Amniotic stem cell (primary cell): ENCODE results near the gene URM1.

Experiments used
- DNase-seq: peaks from one replicate; lab custom pipeline; 2025; lab: John Stamatoyannopoulos, UW

The URM1 gene

DNA sequence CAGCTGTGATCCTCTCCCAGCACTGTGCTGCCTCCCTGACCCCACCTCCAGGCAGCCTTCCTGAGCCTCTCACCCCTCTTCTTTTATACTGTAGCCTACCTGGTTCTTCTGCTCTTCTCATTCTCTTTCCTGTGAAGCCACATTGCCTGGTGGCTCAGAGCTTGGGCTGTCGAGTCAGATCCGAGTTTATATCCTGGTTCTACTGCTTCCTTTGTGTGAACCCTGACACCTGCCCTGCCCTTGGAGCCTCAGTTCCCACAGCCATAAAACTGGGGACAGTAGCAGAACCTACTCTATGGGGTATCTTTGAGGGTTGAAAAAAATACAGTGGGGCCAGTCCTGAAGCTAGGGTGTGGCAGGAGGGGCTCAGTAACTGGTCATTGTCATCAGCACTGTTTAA is 22.0 kb upstream of the URM1 start:
- DNase-seq = no peak

DNA sequence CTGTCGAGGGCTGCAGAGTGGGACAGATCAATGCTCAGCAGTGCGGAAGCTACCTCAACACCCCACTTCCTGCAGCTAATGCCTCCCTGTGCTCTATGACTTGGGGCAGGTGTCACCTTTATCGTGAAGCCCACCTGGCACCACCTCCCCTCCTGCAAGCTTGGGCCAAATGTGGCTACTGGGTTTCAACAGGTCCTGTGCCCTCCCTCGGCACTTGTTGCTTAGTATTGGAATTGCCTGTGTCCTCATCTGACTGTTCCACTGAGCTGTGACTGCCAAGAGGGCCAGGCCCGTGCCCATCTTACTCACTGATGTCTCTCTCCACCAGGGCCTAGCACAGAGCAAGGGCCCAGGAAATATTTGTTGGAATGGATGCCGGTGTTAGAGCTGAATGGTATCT is 21.4 kb upstream of the URM1 start:
- DNase-seq = no peak

DNA sequence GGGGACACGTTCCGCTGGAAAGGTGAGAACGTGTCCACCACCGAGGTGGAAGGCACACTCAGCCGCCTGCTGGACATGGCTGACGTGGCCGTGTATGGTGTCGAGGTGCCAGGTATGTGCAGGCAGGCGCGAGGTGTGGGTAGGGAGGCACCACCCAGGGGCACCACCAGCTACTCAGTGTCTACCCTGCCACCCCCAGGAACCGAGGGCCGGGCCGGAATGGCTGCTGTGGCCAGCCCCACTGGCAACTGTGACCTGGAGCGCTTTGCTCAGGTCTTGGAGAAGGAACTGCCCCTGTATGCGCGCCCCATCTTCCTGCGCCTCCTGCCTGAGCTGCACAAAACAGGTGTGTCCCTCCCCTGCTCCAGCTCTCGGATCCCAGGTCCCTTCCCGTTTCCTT is 15.7 kb upstream of the URM1 start:
- DNase-seq = no peak

DNA sequence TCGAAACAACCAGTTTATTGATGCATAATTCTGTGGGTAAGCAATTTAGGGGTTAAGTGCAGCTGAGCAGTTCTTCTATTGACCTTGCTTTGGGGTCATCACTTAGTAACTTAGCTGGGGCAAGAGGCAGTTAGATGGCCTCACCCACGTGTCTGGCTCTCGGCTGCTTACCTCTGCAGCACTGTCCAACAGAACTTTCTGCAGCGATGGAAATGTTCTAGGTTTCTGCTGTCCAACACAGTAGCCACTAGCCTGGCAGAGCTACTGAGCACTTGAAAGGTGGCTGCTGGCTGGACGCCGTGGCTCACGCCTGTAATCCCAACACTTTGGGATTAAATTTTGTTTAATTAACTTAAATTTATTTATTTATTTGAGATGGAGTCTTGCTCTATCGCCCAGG is 13.1 kb upstream of the URM1 start:
- no peak for DNase-seq

DNA sequence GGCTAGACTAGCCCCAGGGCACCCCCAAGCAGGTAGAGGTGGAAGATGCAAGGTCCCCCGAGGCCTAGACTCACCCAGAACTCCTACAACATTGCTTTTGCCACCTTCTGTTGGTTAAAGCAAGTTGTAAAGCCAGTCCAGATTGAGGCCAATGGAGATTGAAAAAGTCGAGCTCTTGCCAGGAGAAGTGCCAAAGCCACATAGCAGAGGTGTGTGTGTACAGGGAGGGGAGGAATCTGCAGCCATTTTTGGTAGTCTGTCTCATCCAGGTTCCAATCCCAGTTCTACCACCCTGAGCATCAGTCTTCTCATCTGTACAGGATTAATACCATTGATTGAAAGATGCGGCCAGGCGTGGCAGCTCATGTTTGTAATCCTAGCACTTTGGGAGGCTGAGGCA is 12.3 kb upstream of the URM1 start:
- no peak for DNase-seq

DNA sequence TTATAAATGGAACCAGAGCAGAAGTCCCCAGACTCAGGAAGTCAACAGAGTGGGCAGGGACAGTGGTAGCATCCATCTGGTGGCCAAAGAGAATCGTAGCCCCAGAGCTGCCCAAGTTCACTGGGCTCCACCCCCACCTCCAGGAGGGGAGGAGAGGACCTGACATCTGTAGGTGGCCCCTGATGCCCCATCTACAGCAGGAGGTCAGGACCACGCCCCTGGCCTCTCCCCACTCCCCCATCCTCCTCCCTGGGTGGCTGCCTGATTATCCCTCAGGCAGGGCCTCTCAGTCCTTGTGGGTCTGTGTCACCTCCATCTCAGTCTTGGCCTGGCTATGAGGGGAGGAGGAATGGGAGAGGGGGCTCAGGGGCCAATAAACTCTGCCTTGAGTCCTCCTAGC is 10.3 kb upstream of the URM1 start:
- DNase-seq = no peak

DNA sequence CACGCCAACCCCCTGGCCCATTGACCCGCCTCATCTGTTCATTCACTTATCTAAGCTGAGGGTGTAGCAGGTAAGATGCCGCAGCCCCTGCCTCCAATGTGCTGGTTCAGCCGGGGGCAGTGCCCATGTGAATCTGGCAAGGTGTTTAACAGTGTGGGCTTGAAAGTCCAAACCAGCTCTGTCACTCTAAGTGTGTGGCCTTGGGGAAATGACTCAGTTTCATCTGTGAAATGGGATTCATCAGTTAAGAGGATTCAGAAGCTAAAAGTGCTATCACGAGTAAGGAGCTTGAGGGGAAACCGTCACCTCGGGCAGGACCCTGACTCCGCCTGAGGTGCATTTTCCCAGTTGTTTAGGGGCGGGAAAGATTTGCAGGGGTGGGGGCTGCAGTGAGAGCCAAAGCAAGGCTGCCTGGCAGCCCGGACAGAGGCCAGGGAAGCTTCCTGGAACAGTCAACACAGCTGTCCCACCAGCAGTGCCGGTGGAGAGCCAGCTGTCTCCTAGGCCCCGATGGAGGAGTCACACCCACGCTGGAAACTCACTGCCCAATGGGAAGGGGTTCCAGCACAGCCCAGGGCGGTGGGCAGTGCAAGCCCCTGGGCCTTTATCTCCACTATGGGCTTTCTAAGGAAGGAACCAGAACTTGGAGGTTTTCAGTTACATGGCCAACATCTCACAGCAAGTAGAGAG is 9.7 kb upstream of the URM1 start:
- no peak for DNase-seq

DNA sequence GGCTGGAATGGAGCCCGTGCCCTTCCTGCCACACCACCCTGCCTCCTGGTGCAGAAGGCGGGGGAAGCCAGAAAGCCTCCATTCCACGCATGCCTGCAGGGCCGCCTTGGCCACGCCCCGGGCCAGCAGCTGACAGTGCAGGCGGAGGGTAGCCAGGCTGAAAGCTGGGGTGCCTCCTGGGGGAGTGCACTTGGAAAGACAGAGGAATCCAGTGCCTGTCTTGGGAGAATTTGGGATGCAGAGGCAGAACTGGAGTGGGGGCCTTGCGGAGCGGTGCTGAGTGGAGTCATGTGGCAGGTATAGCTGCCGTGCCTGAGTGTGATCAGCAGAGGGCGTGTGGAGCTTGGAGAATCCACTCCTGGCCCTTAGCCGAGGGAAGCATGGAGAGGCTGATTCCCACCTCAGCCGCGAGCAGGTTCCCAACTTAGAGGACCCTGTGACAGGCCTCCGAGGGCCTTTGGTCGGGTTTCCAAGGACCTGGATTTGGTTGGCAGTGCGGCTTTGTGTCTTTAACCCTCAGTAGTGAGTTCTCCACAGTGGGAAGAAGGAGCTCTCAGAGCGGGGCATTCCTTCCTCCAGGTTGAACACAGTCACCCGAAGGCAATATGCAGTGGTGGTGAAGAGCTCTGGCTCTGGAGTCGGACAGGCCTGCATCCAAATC is 9.1 kb upstream of the URM1 start:
- peak; percentile 84 for DNase-seq

DNA sequence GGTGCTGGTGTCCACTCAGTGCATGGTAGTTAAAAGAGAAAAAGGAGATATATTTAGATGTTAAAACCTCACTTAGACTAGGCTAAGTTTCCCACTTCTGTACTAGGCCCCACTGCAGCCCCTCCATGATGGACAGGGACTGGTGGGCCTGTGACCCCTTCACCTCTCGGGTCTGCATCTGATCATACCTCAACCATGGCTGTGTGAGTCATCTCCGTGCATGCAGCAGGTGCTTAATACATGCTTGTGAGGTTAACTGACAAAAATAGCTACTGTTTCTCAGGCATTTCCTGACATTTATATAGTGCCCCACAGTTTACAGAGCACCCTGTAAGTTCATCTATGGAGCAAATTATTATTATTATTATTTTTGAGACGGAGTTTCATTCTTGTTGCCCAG is 8.4 kb upstream of the URM1 start:
- no peak for DNase-seq

DNA sequence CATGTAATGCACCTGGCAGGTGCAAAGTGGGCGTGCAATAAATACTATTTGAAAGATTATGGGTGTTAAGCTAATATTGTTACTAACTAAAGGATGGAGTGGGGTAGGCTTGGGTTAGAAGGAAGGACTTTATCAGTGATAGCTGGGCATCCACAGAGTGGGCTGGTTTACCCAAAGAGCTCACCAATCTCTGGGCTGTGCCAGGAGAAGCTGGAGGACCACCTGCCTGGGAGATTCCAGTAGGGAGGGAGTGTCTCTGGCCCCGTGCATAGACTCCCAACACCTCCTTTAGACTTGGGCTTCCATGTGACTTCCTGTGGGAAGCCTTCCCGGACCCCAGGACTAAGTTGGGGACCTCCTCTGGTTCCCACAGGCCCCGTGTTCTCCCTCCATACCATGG is 5.6 kb upstream of the URM1 start:
- DNase-seq = no peak

DNA sequence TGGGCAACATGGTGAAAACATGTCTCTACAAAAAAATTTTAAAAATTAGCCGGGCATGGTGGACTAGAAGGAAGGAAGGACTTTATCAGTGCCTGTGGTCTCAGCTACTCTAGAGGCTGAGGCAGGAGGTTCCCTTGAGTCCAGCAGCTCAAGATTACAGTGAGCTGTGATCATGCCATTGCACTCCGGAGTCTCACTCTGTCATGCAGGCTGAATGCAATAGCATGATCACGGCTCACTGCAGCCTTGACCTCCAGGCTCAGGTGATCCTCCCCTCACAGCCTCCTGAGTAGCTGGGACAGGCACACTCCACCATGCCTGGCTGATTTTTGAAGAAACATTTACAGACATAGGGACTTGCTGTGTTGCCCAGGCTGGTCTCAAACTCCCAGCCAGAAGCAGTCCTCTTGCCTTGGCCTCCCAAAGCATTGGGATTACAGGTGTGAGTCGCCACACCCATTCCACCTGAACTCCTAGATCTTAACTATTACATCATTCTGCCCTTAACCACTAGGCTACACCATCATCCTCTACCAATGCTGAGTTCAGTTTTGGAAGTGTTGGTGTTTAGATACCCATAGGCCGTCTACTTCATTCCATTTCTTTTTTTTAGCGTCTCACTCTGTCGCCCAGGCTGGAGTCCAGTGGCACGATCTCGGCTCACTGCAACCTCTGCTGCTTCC is 2.0 kb upstream of the URM1 start:
- DNase-seq = no peak

DNA sequence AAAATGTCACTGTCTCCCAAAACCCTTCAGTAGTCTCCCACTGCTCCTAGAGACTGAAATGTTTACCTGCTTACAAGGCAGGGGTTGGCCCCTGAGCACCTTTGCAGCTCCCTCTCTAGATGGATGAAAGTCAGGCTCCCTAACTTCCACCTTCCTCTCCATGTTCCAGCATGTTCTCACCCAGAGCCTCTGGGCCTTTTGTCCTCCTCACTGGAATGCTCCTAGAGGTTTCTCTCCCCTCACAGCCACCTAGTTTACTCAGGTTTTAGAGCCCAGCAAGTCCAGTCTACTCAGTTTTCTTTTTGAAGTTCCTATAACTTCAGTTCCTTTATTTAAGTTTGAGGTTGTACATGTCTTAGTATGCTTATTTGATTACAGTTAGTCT is 815 bp upstream of the URM1 start:
- DNase-seq = no peak

DNA sequence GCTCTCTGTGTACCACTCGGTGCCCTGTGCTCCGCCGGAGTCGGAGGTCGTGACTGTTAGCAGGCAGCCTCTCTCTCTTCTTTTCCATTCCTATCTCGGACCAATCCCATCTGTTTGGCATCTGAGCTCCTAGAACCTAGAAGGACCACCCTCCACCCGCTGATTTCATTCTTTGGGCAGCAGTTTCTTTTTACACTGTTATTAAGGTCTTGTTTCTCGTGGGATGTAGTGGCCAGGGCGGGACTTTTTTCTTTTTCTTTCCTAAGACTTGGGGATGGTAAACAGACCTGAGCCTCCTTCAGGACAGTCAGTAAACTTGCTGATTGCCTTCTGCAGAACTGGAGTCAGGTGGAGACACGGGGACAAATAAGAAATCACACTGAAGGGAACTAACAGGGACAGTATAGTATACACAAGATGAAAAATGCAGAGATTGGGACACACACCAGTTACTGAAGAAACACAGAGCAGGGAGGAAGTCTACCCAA is 500 bp downstream of the URM1 start:
- no peak for DNase-seq

DNA sequence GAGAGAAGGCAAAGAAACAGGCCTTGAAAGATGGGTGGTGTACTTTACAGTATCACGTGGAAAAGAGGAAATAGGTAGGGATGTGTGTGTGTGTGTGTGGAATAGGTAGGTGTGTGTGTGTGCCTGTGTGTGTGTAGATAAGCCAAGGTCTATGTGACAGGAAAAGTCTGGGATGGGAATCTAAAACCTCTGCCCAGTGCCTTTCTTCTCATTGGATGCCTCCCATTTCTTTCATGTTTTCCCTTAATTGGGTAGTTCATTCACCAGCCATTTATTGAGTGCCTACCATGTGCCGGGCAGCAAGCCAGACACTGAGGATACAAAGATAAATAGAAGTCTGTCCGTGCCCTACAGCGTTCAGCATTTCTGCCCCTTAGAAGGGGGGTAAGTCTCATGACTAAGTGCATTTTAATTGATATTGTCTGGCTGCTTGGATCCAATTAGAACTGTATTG is 1.0 kb downstream of the URM1 start:
- no peak for DNase-seq

DNA sequence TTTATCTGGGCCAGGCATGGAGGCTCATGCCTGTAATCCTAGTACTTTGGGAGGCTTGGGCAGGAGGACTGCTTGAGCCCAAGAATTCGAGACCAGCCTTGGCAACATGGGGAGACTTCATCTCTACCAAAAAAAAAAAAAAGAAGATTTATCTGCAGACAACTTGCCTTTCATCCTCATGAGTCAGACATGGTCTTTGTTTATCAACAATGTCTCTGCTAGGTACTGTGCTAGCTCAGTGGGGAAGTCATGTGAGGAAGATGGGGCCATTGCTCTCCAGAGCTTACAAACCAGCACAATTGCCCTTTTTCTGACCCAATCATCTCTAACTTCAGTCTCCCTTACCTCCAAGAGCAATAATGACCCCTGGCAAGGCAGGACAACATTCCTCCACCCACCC is 1.6 kb downstream of the URM1 start:
- no peak for DNase-seq

DNA sequence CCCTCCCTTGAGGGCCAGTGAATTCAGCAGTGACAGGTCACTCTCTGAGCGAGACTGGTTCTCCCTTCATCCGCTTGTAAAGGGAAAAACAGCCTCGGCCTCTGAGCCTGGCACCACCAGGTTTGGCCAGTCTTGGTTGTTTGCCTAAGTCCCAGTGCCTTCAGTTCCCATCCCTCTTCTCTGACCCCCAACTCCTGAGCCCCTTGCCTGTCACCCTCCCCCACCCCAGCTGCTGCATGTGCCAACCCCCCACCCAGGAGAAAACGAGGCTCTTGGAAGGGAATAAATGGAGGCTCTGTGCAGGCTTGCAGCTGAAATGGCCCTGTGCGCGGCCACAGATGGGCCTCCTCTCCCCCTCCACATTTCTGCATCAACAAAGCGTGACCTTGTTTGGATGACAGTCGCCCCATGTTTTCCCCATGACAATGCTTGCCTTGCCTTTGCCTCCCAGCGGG is 3.1 kb downstream of the URM1 start:
- no peak for DNase-seq

DNA sequence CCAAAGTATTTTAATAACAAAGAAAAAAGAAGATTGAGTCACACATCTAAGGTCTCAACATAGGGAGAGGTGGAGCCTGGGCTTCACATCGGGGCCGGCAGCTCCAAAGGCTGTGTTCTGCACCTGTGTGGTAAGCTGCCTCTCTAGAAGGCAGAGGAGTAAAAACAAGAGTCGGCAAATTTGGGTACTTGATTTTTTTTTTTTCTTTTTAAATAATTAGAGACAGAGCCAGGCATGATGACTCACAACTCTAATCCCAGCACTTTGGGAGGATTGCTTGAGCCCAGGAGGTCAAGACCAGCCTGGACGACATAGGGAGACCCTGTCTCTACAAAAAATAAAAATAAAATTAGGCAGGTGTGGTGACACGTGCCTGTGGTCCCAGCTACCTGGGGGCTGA is 4.7 kb downstream of the URM1 start:
- DNase-seq = no peak

DNA sequence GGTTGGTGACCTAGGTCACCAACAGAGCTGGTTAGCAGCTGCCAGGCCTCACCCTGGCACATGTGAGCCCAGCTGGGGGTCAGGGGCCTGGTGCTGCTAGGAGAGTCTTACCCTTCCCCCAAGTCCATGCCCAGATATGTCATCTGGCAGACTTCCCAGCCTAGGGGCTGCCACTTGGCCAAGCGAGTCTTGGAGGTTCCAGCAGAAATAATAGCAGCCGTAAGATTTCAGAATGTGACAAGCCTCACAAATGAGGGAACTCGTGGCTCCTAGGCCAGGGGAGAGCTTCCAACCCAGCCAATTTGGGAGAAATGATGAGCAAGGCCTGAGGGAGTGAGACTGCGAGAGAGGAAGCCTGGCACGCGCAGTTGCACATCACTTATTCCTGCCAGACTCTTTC is 11.1 kb downstream of the URM1 start:
- no peak for DNase-seq

DNA sequence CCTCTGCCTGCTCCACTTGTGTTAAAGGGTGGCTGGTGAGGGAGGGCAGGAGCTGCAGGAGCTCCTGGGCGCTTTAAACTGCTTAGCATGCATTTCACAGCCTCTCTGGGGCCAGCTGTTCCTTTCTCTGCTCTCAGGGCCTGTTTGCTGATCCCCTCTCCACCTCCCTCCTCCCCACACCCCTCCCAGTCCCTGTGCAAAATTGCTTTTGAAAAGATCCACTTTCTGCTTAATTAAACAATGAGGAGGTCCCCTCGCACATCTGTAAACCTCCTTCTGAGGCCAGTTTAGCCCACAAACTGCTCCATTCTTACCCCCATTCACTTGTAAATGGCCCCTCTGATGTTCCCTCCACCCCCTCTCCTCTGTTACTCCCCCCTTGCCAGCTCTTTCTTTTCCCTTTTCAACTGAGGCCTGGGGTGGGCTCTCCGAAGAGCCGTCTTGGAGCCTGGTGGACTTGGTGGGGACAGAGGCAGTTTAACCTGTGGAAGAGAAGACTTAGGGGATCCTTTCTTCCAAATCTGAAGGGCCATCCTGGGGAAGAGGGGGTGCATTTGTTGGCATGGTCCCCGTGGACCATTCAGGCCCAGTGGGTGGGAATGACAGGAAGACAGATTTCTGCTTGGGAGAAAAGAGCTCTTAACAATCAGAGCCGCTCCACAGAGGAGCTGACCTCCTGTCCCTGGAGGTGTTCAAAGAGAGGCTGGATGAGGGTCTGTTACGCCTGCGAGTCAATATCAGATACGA is 12.0 kb downstream of the URM1 start:
- DNase-seq = no peak

DNA sequence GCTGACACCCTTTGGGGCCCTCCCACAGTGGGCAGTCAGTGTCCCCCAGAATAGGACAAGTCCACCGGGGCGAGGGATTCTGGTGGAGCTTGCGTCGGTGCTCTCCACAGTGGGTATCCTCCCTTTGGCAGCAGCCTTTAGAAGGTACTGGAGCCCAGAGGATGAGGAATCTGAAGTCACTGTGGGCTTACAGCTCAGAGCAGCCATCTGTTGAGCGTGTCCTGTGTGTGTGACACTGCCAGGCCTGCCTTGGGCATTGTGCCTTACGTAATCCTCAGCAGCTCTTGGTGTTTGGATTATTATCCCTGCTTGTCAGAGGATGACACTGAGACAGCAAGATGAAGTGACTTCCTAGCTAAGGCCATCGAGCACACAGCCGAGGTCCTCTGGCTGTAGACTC is 12.6 kb downstream of the URM1 start:
- DNase-seq = no peak

DNA sequence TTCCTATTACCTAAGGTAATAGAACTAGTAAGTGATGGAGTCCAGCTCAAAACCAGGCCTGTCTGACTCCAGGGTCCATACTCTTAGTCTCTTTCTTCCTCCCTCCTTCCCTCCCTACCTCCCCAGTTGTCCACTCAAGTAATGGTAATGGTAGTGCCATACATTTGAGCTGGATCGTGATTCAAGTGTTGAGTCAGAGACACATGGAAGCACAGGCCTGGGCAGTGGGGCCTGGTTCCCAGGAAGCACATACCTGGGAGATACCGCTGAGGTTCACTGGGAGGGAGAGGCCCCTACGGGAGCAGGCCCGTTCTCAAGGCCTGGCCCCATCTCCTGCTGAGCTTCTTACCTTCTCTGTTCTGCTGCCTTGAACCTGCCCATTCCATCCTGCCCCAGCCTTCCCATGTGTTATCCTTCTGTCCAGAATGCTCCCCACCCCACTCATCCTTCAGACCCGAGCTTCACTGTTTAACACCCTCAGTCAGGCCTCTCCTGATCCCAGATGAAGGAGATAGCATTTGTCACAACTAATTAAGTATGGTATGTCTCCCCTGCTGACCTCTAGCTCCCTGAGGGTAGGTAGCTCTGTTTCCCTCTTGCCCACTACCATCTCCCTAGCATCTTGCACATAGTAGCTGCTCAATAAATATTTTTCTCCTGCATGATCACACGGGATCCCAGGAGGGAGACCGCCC is 13.8 kb downstream of the URM1 start:
- no peak for DNase-seq
